ENCODE results near the gene METRNL.
A peak's percentile ranks its signal among the peaks of the same experiment; 100 is the strongest.
"Not testable (repeated sequence)": the region's sequence is repeated elsewhere in the genome, so short reads cannot be mapped to it uniquely, and the experiment has no call there.

The METRNL gene

GRCh38 chr17:83079352-83079747 is at the start of gene METRNL:
METRNL (plus strand) TSS chr17:83079609; CDS start chr17:83079816, 207 bp downstream.
- peak; percentile 25 to 48 for DNase-seq (ENCODE audit: low read depth in 2 of 2)

GRCh38 chr17:83030432-83030831 is 49.0 kb upstream of the METRNL start:
- no peak for DNase-seq (ENCODE audit: low read depth in 2 of 2)

GRCh38 chr17:83031321-83031945 is 48.0 kb upstream of the METRNL start:
- no peak for DNase-seq (ENCODE audit: low read depth in 2 of 2)

GRCh38 chr17:83031946-83032451 is 47.4 kb upstream of the METRNL start:
- not testable (repeated sequence) for DNase-seq (ENCODE audit: low read depth in 2 of 2)

GRCh38 chr17:83032781-83033180 is 46.6 kb upstream of the METRNL start:
- DNase-seq (ENCODE audit: low read depth in 2 of 2): no peak

- no peak for DNase-seq (ENCODE audit: low read depth in 2 of 2)
These were observed 44.9 kb upstream of the METRNL start for GRCh38 chr17:83034525-83034924.

- no peak for DNase-seq (ENCODE audit: low read depth in 2 of 2)
These were observed 43.7 kb upstream of the METRNL start for GRCh38 chr17:83035722-83036121.

GRCh38 chr17:83036193-83036592 is 43.2 kb upstream of the METRNL start:
- DNase-seq (ENCODE audit: low read depth in 2 of 2): no peak

GRCh38 chr17:83036666-83037065 is 42.7 kb upstream of the METRNL start:
- no peak for DNase-seq (ENCODE audit: low read depth in 2 of 2)

GRCh38 chr17:83037084-83037873 is 42.1 kb upstream of the METRNL start:
- DNase-seq (ENCODE audit: low read depth in 2 of 2): no peak

GRCh38 chr17:83037874-83038165 is 41.6 kb upstream of the METRNL start:
- no peak for DNase-seq (ENCODE audit: low read depth in 2 of 2)

GRCh38 chr17:83038983-83039382 is 40.4 kb upstream of the METRNL start:
- not testable (repeated sequence) for DNase-seq (ENCODE audit: low read depth in 2 of 2)

GRCh38 chr17:83041305-83041704 is 38.1 kb upstream of the METRNL start:
- DNase-seq (ENCODE audit: low read depth in 2 of 2): no peak

- no peak for DNase-seq (ENCODE audit: low read depth in 2 of 2)
These were observed 36.8 kb upstream of the METRNL start for GRCh38 chr17:83042522-83043158.

- DNase-seq (ENCODE audit: low read depth in 2 of 2): not testable (repeated sequence)
These were observed 34.9 kb upstream of the METRNL start for GRCh38 chr17:83044479-83044878.

- DNase-seq (ENCODE audit: low read depth in 2 of 2): no peak
These were observed 32.8 kb upstream of the METRNL start for GRCh38 chr17:83046448-83047181.

GRCh38 chr17:83047182-83047478 is 32.3 kb upstream of the METRNL start:
- DNase-seq (ENCODE audit: low read depth in 2 of 2): no peak

- not testable (repeated sequence) for DNase-seq (ENCODE audit: low read depth in 2 of 2)
These were observed 31.5 kb upstream of the METRNL start for GRCh38 chr17:83047818-83048475.

GRCh38 chr17:83050651-83051395 is 28.6 kb upstream of the METRNL start:
- no peak for DNase-seq (ENCODE audit: low read depth in 2 of 2)

GRCh38 chr17:83051396-83052240 is 27.8 kb upstream of the METRNL start:
- peak; percentile 94 to 96 for DNase-seq (ENCODE audit: low read depth in 2 of 2)

Measured in stimulated activated CD4-positive, alpha-beta T cell treated with anti-CD3 and anti-CD28 coated beads, Interleukin-12 subunit alpha, Interleukin-12 subunit beta, amount 100 ng/mL, for 24 hours (primary cell).